NCI-H345 treated with DMSO at 0.1 percent for 48 hours (cell line): ENCODE data around the gene ZNF580.

Source experiments
- DNase-seq: peaks from one replicate; lab custom pipeline; 2025; ENCODE audit not compliant: unreplicated experiment; lab: John Stamatoyannopoulos, UW

The ZNF580 gene

DNA sequence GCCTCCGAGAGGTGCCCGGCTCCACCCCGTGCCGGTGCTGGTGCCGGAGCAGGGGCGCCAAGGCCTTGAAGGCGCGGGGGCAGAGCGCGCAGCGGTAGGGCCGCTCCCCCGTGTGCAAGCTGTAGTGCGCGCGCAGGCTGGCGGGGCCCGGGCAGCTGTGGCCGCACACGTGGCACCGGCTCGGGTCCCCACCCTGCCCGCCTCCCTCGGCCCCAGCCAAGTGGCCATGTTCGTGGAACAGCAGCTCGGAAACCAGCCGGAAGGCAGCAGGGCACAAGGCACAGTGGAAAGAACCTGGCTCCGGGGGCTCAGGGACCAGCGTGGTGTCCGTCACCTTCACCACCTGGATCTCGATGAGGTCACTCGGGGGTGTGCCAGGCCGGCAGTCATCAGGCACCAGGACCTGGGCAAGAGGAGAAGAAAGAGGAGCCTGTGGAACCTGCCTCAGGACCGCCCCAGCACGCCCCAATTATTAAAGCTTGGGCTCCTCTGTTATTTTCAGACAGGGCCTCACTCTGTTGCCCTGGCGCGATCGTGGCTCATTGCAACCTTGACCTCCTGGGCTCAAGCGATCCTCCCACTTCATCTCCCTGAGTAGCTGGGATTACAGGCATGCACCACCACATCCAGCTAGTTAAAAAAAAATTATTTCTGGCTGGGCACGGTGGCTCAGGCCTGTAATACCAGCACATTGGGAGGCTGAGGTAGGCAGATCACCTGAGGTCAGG lies 18.4 kb upstream of the ZNF580 start:
- no peak for DNase-seq

- DNase-seq: no peak
Observed at GRCh38 chr19:55623130-55623529, 17.7 kb upstream of the ZNF580 start.

GRCh38 chr19:55623561-55623960 lies 17.2 kb upstream of the ZNF580 start:
- no peak for DNase-seq

- DNase-seq: peak; percentile 72
Observed at GRCh38 chr19:55624109-55625003, 16.4 kb upstream of the ZNF580 start, which contains the start of gene ZNF784. Gene ZNF784 (minus strand): TSS chr19:55624566. CDS start chr19:55624561, 5 bp downstream.

- DNase-seq: no peak
Observed at GRCh38 chr19:55625004-55625326, 15.8 kb upstream of the ZNF580 start.

- DNase-seq: no peak
Observed at GRCh38 chr19:55626350-55626749, 14.5 kb upstream of the ZNF580 start.

DNA sequence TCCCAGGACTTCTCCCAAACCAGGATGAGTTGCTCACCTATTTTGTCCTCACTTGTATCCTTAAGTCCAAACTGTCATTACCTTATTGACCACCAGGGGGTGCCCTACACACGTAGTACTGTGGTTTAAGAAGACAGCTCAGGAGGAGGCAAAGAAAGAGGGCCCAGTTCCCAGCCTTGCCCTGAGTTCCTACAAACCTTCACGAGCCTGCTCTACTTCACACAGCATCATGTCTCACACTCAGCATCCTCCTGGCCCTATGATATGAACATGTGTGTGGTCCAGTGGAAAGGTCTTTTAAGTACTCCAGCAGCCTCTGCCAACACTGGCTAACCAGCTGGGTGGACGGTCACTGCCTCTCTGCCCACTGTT lies 8.4 kb upstream of the ZNF580 start:
- peak; percentile 60 for DNase-seq

DNA sequence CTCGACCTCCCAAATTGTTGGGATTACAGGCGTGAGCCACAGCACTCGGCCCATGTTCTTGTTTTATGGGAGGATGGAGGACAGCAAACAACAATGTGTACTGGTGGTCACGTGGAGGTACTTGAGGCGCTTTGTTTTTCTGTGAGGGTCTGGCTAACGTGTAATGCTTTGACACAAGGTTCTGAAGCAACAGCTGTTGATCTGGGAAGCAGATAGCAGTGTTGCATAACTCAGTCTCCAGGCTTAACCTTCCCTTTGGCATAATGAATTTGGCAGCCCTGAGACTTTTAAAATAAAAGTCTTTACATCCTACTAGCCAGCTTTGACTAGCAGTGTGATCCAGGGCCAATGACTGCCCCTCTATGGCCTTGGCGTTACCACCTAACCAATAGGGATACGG lies 6.9 kb upstream of the ZNF580 start:
- DNase-seq: no peak

- no peak for DNase-seq
Observed at GRCh38 chr19:55635334-55635717, 5.5 kb upstream of the ZNF580 start.

DNA sequence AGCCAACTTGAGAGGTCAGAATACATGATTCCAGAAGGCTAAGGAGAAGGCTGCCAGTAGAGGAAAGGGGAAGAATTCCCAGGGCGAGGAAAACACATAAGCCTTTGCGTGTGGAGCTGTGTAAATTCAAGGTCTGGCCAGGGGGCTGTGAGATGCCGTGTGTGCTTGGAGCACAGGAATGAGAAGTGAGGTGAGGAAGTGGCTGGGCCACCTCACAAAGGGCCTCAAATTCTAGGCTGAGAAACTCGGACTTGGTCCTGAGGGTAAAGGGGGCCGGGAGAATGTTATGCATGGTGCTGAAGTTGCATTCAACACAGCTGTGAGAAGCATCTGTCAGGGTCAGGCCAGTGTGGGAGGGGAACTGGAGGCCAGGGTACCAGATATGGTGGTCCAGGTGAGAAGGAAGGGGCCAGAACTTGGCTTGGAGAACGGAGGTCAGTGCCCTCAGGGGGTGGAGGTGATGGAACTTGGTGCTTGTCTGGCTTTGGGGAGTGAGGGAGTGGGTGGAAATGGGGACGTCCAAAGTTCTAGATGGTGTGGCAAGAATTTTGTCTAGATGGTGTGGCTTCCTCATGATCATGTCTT lies 4.9 kb upstream of the ZNF580 start:
- no peak for DNase-seq

- DNase-seq: no peak
Observed at GRCh38 chr19:55636723-55637122, 4.1 kb upstream of the ZNF580 start.

- no peak for DNase-seq
Observed at GRCh38 chr19:55637534-55637933, 3.3 kb upstream of the ZNF580 start.

DNA sequence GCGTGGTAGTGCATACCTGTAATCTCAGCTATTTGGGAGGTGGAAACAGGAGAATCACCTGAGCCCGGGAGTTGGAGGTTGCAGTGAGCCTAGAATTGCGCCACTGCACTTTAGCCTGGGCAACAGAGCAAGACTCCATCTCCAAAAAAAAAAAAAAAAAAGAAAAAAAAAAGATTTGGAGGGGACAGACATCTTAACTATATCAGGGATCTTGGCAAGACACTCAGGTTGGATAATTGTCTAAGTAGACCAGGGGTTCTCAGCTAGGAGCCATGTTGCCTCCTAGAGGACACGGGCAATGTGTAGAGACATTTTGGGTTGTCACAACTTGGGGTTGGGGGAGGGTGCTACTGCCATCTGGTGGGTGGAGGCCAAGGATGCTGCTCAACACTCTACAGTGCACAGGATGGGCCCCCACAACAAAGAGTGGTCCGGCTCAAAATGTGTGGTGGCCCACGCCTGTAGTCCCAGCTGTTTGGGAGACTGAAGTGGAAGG lies 1.9 kb upstream of the ZNF580 start:
- no peak for DNase-seq

- DNase-seq: peak; percentile 12
Observed at GRCh38 chr19:55640043-55640576, 692 bp upstream of the ZNF580 start.

- DNase-seq: no peak
Observed at GRCh38 chr19:55641426-55642152, 787 bp downstream of the ZNF580 start.

DNA sequence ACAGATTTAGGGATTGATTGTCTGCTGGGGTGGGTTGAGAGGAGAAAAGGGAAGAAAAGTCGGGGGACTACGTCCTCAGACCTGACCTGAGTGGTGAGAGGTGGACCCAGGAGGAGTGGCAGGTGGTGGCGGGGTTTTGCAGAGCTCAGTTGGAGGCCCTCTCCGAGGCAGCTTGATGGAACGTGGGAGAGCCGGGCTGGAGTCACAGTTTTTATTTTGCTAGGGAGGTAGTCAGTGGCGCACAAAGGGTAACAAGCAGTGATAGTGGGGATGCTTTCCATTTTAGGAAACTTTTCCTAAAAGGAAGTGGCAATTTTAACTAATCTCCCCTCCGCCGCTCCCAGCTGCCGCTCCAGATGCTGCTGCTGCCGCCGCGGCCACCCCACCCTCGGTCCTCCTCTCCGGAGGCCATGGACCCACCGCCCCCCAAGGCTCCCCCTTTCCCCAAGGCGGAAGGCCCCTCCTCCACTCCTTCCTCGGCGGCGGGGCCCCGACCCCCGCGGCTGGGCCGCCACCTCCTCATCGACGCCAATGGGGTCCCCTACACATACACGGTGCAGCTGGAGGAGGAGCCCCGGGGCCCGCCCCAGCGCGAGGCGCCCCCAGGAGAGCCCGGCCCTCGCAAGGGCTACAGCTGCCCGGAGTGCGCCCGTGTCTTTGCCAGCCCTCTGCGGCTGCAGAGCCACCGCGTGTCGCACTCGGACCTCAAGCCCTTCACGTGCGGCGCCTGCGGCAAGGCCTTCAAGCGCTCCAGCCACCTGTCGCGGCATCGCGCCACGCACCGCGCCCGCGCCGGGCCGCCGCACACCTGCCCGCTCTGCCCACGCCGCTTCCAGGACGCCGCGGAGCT lies 1.6 kb downstream of the ZNF580 start:
- no peak for DNase-seq

GRCh38 chr19:55643003-55643886 lies 2.4 kb downstream of the ZNF580 start, which contains the start of gene ZNF581:
Gene ZNF581 (plus strand): TSS chr19:55643649. CDS start chr19:55644572, 923 bp downstream.
- DNase-seq: peak; percentile 35

DNA sequence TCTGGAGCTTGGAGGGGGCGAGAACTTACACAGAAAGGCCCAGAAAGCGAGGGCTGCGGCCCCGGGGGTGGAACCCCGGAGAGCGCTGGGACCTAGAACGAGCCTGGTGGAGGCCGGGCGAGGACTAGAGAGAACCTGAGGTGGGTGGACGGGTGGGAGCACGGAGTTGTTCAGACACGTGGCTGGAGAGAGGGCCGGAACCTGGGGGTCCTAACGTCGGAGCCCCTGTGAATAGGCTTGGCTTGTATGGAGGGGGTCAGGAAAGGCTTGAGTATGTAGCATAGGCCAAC lies 3.0 kb downstream of the ZNF580 start:
- DNase-seq: no peak

DNA sequence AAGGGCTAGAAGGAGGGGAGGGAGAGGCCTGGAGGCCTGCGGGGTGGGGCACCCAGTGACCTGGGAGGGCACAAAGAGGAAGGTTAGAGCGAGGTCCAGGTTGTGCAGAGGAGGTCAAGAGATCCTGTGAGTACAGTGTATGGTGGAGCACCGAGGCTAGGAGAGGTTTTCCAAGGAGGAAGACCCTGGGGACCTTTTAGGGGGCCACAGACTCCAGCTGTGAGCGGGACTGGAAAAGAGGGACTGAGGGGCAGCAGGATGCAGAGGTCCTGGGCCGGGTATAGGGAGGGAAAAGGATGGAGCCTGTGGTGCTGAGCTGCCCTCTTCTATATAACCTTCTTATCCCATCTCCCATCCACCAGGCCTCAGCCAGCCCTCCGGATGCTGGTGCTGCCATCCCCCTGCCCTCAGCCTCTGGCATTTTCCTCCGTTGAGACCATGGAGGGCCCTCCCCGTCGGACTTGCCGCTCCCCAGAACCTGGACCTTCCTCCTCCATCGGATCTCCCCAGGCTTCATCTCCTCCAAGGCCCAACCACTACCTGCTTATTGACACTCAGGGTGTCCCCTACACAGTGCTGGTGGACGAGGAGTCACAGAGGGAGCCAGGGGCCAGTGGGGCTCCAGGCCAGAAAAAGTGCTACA lies 3.5 kb downstream of the ZNF580 start:
- no peak for DNase-seq
